HCT116 (cell line): ENCODE data around the gene SEMA4C. TPM values are rescaled to one million over a fixed set of nuclear protein-coding genes. Genes with fewer than 3 reads are reported as not detected.
A peak's percentile ranks its signal among the peaks of the same experiment; 100 is the strongest.

Experiments used
- ATAC-seq: fragments of 200-7000 bp; cut with Tn5 transposase; 2 replicates; pipeline ENCODE4 v1.9.1; 2020; ENCODE audit warnings: mild to moderate bottlenecking, moderate library complexity
- Bru-seq: library from RNA; stranded (reverse); fragments of 400-500 nt; gene quantifications from one replicate; lab custom pipeline; 2021; lab: Mats Ljungman, UMichigan
- BruChase-seq, 2 experiments: library from RNA; stranded (reverse); fragments of 400-500 nt; gene quantifications; one replicate each; lab custom pipeline; 2021; lab: Mats Ljungman, UMichigan
- BruUV-seq: library from RNA; stranded (reverse); fragments of 400-500 nt; replicated peaks from 2 replicates; lab custom pipeline; 2021; lab: Mats Ljungman, UMichigan
- CTCF ChIA-PET: fragments of 300-600 bp; sonication (Branson Sonifier 250); formaldehyde crosslinking; loops from one replicate; lab custom pipeline; 2021; ENCODE audit warnings: antibody characterized with exemption; lab: Charles Lee
- POLR2A ChIA-PET: fragments of 300-600, 350-600 bp; sonication (Branson Sonifier 250); formaldehyde crosslinking; loops from one replicate; lab custom pipeline; 2021; ENCODE audit warnings: antibody characterized with exemption; lab: Charles Lee
- RAD21 ChIA-PET, 2 experiments: fragments of 300-600 bp; sonication (Branson Sonifier 250); formaldehyde crosslinking; loops; one replicate each; lab custom pipeline; 2023; ENCODE audit warnings: low total read pairs in 2 of 2; ENCODE audit not compliant: uncharacterized antibody in 2 of 2, unreplicated experiment in 2 of 2, low non-redundant PET in 1 of 2; lab: Charles Lee
- DNase-seq: peaks from one replicate; pipeline ENCODE4 v3.0.0-alpha.2; 2010; ENCODE audit warnings: low read depth, low spot score
- H2AFZ ChIP-seq: fragments of 200-600 bp; shearing (Covaris generic), sonication (generic); 2 replicates; pipeline ENCODE4 v1.6.1; 2017; ENCODE audit warnings: low read depth, mixed run types, mixed read lengths, antibody characterized with exemption, low read length; ENCODE audit not compliant: poor library complexity, severe bottlenecking
- H3K27ac ChIP-seq: 2 replicates; pipeline ENCODE4 v1.5.1; 2012; ENCODE audit warnings: low read depth, low read length
- H3K27me3 ChIP-seq: fragments of 200-600 bp; sonication (generic); 2 replicates; pipeline ENCODE4 v1.6.1; 2016; ENCODE audit warnings: mixed run types, low read length, mixed read lengths; ENCODE audit not compliant: insufficient read depth
- H3K36me3 ChIP-seq, 2 experiments: fragments of 200-500 bp in 1 of 2; fragments of 200-600 bp in 1 of 2; sonication (Bioruptor generic) in 1 of 2; sonication (generic) in 1 of 2; 2 replicates each; pipeline versions ENCODE4 v1.5.1 to v1.6.1; 2014 to 2016; ENCODE audit warnings: low read length in 2 of 2, inconsistent platforms in 1 of 2, mixed read lengths in 1 of 2, mixed run types in 1 of 2; ENCODE audit not compliant: insufficient read depth in 2 of 2, control insufficient read depth in 1 of 2
- H3K4me1 ChIP-seq, 2 experiments: fragments of 200-600 bp in 1 of 2; sonication (generic) in 1 of 2; 2 replicates each; pipeline versions ENCODE4 v1.5.1 to v1.6.1; 2012 to 2017; ENCODE audit warnings: low read length in 2 of 2, inconsistent platforms in 1 of 2, mild to moderate bottlenecking in 1 of 2, mixed read lengths in 1 of 2, mixed run types in 1 of 2, moderate library complexity in 1 of 2; ENCODE audit not compliant: insufficient read depth in 2 of 2, control insufficient read depth in 1 of 2
- H3K4me2 ChIP-seq: fragments of 200-600 bp; sonication (generic); 2 replicates; pipeline ENCODE4 v1.6.1; 2017; ENCODE audit warnings: mixed run types, low read length, mixed read lengths
- H3K4me3 ChIP-seq, 2 experiments: fragments of 200-600 bp in 1 of 2; sonication (generic) in 1 of 2; replicated peaks in 1 of 2; 2 replicates each; pipeline ENCODE4 v1.5.1; 2011 to 2016; ENCODE audit warnings: low read length in 2 of 2, control low read depth in 1 of 2, low read depth in 1 of 2, mild to moderate bottlenecking in 1 of 2, mixed read lengths in 1 of 2, mixed run types in 1 of 2
- H3K79me2 ChIP-seq: fragments of 200-600 bp; sonication (generic); 2 replicates; pipeline ENCODE4 v1.6.1; 2017; ENCODE audit warnings: mild to moderate bottlenecking, mixed run types, low read length, moderate library complexity, mixed read lengths; ENCODE audit not compliant: insufficient read depth
- H3K9ac ChIP-seq: fragments of 200-600 bp; sonication (generic); 2 replicates; pipeline ENCODE4 v1.6.1; 2016; ENCODE audit warnings: low read length, mixed read lengths
- H3K9me2 ChIP-seq: fragments of 200-600 bp; sonication (generic), shearing (Covaris generic); 2 replicates; pipeline ENCODE4 v1.6.1; 2017; ENCODE audit warnings: mixed run types, mild to moderate bottlenecking, moderate library complexity; ENCODE audit not compliant: insufficient read depth
- H3K9me3 ChIP-seq, 2 experiments: fragments of 200-500 bp in 1 of 2; fragments of 200-600 bp in 1 of 2; sonication (Bioruptor generic) in 1 of 2; sonication (generic) in 1 of 2; 2 replicates each; pipeline ENCODE4 v1.6.1; 2014 to 2017; ENCODE audit warnings: low read length in 2 of 2, mixed read lengths in 2 of 2, inconsistent platforms in 1 of 2, low read depth in 1 of 2, mild to moderate bottlenecking in 1 of 2, mixed run types in 1 of 2, moderate library complexity in 1 of 2; ENCODE audit not compliant: control insufficient read depth in 1 of 2, insufficient read depth in 1 of 2
- H4K20me1 ChIP-seq: fragments of 200-600 bp; sonication (generic), shearing (Covaris generic); 2 replicates; pipeline ENCODE4 v1.6.1; 2017; ENCODE audit warnings: mixed run types, mild to moderate bottlenecking, moderate library complexity; ENCODE audit not compliant: insufficient read depth
- EGR1 ChIP-seq: IDR thresholded peaks from 2 replicates; pipeline ENCODE4 v1.6.1; 2012; ENCODE audit warnings: low read depth
- POLR2A ChIP-seq: IDR thresholded peaks from 2 replicates; pipeline ENCODE4 v1.7.0; 2011; ENCODE audit warnings: borderline replicate concordance; ENCODE audit not compliant: insufficient read depth, insufficient read length; ENCODE audit errors: extremely low read depth
- POLR2AphosphoS5 ChIP-seq: IDR thresholded peaks from 2 replicates; pipeline ENCODE4 v1.6.1; 2011; ENCODE audit warnings: mild to moderate bottlenecking, low read depth, low read length, moderate library complexity
- YY1 ChIP-seq: IDR thresholded peaks from 2 replicates; pipeline ENCODE4 v1.6.1; 2011; ENCODE audit warnings: low read length, low read depth, moderate library complexity, mild to moderate bottlenecking; ENCODE audit not compliant: insufficient replicate concordance; ENCODE audit errors: extremely low read depth
- intact Hi-C: fragments of 100-400 bp; cut with micrococcal nuclease; formaldehyde crosslinking; loops from 2 replicates; pipeline ENCODE4 v1.10.0; 2022
- long read RNA-seq: library from polyadenylated mRNA; unstranded; transcript quantifications from one replicate; pipeline ENCODE4 v2.0.0, GENCODE V29; 2021; ENCODE audit not compliant: unreplicated experiment
- polyA plus RNA-seq: library from polyadenylated mRNA; unstranded; fragments of >200 nt; gene quantifications from 2 replicates; pipeline ENCODE4 v1.2.1, GENCODE V29; 2012; ENCODE audit warnings: missing spikeins
- total RNA-seq: library from RNA; stranded (reverse); gene quantifications from one replicate; pipeline ENCODE4 v1.2.1, GENCODE V29; 2021; ENCODE audit not compliant: unreplicated experiment

The SEMA4C gene
- total RNA-seq (25.4 TPM), Bru-seq, nascent RNA (percentile 68 among the genes with signal in this experiment), BruChase-seq, experiment 1, labeled RNA remaining after a 6-hour chase (percentile 72 among the genes with signal in this experiment), BruChase-seq, experiment 2, labeled RNA remaining after a 2-hour chase (percentile 86 among the genes with signal in this experiment)
- polyA plus RNA-seq = 24.7 and 27.8 TPM in 2 replicates
- long read RNA-seq, partial matches to known transcripts = 3 of 29 reads
- long read RNA-seq, other reads (novel, unspliced or antisense) = 22 of 29 reads

DNA sequence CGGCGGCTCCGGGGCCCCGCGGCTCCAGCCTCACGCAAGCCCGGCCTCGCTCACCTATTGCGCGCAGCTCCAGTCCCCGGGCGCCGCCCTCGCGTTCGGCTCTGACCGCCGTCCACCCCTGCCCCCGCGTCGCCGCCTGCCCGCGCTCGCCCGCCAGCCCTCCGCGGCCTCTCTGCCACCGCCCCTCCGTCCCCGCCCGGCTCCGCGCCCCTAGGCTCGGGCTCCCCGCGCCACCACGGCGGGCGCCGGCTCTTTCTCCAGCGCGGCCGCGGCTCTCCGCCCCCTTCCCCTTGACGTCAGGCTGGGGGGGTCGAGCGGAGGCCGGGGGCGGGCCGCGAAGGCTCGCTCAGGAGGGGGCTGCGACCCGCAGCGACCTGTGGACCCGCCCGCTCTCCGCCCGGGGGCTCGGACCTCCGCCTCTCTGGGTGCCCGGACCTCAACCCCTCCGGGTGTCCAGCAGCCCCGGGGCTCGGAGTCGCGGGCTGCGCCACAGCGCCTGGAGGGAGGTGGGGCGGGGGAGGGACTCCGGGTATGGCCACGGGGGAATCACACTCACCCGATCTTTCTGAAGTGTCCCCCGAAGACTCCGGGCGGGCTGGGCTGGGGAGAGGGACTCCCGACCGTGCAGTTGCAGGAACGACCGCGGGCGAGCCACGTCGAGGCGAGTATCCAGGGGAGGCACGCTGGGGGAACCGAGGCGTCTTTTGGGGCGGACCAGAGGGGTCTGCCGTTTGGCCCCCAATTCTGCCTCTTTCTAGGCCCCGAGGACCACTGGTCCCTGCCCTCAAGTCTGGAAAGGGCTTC is at the start of gene SEMA4C:
SEMA4C (minus strand) TSS at position 259 of the 804 bp plus-strand sequence. CDS start 2,194 bp downstream, outside the sequence.
- ChIA-PET CTCF (interaction anchor here (1.9 kb wide), 1 partner anchor 12 kb away, joined by 17 read pairs; the partner anchor contains the start of gene ANKRD39), POLR2A (interaction anchor here (2.3 kb wide), 1 partner anchor 12 kb away, joined by 20 read pairs; the partner anchor contains the start of gene ANKRD39), RAD21 (interaction anchor here in 1 of 2 experiments (1.8 kb wide), 1 partner anchor 12 kb away, joined by 5 read pairs; the partner anchor contains the start of gene ANKRD39)
- BruUV-seq = no TSS peak
- no peaks in the 10 kb centered on the region for H3K9me2 ChIP-seq
- no peak within 1 kb of the TSS for H2AFZ ChIP-seq
- TF ChIP-seq POLR2AphosphoS5 = peak; percentile 67
- peak; percentile 70 for TF ChIP-seq EGR1
- TF ChIP-seq POLR2A = peak; percentile 62
- TF ChIP-seq YY1 = no peak
- peak within 1 kb of the TSS; percentile 66 to 82 for H3K4me3 ChIP-seq
- no peak for DNase-seq
- peaks cover 25% of the 10 kb centered on the region; the same call in 1 of the 2 replicates for H3K79me2 ChIP-seq
- H4K20me1 ChIP-seq = no peaks in the 10 kb centered on the region
- no peaks in the 10 kb centered on the region for H3K9me3 ChIP-seq
- H3K36me3 ChIP-seq = peaks cover 0 to 2% of the 10 kb centered on the region in 2 experiments; a peak in 2 of 4 replicates
- peak within 1 kb of the TSS; percentile 93 for H3K27ac ChIP-seq
- H3K27me3 ChIP-seq = no peaks in the 10 kb centered on the region
- intact Hi-C loops = loop anchor here (2.0 kb wide), 1 partner anchor 53 kb away; the partner anchor contains the start of gene CNNM3
- H3K9ac ChIP-seq = peak within 1 kb of the TSS; percentile 92
- H3K4me1 ChIP-seq = peaks cover 30 to 47% of the 10 kb centered on the region in 2 experiments
- peak within 1 kb of the TSS; percentile 95 for H3K4me2 ChIP-seq
- ATAC-seq = peak; percentile 48
